Measurements from ENCODE around the gene RNF157.
A peak's percentile ranks its signal among the peaks of the same experiment; 100 is the strongest.
"Not testable (repeated sequence)": the region's sequence is repeated elsewhere in the genome, so short reads cannot be mapped to it uniquely, and the experiment has no call there.

Gene RNF157

GRCh38 chr17:76236603-76237002 lies 3.7 kb downstream of the RNF157 start:
- no peak for DNase-seq

DNA sequence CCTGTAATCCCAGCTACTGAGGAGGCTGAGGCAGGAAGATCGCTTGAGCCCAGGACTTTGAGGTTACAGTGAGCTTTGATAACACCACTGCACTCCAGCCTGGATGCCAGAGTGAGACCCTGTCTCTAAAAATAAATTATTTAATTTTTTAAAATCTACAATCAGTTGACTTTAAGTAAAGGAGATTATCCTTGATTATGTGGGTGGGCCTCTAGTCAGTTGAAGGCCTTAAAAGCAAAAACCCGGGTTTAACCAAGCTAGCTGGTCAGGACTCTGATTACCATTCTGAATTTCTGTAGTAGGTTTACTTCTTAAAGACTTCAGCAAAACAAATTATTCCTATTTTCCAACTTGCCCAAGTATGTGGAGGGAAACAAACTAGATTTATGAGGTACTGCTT lies 4.4 kb downstream of the RNF157 start:
- no peak for DNase-seq

- DNase-seq = no peak
Observed at GRCh38 chr17:76234354-76234679, 6.0 kb downstream of the RNF157 start.

GRCh38 chr17:76233588-76234353 lies 6.5 kb downstream of the RNF157 start:
- DNase-seq = no peak

DNA sequence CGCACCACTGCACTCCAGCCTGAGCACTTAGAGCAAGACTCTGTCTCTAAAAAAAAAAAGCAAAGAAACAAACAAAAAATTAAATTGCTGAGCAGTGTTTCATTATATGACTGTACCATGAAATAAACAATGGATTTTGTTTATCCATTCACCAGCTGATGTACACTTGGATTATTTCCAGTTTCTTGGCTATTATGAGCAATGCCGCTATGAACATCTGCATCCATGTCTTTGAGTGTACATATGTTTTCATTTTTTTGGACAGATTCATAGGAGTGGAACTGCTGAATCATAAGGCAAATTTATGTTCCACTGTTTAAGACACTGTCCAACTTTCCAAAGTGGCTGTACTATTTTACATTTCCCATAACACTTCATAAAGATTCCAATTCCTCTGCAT lies 8.0 kb downstream of the RNF157 start:
- no peak for DNase-seq

GRCh38 chr17:76226749-76227148 lies 13.5 kb downstream of the RNF157 start:
- DNase-seq = not testable (repeated sequence)

GRCh38 chr17:76225373-76226086 lies 14.8 kb downstream of the RNF157 start:
- DNase-seq = not testable (repeated sequence)

GRCh38 chr17:76223802-76224201 lies 16.5 kb downstream of the RNF157 start:
- no peak for DNase-seq

DNA sequence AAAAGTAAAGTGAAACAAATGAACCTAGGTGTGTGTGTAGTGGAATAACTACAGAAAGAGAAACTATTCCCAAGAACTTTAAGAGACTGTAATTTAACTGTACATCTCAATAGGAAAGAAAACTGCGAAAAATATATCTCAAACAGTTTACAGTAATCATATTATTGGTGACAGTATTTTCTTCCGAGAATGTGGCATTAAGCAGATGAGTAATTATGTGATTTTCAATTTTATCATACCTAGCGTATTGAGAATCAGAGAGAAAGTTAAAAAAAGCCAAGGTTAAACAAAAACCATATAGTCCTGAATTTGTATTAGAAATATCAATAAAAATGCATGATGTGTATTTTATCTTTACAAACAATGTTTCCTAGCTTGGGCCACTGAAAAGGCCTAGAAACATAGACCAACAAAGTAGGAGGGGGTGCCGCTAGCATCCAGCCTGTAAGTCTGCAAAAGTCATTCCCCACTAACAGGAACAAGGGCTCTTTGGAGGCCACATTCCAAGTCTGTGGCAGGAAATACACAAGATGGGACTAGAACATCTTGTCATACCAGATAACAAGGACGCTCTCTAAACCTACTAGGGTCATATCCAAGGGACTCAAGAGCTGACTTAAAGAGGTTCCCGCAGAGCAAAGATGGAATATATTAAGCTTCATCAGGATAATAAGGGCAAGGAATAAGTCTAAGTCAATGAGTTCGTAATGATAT lies 20.5 kb downstream of the RNF157 start:
- no peak for DNase-seq

DNA sequence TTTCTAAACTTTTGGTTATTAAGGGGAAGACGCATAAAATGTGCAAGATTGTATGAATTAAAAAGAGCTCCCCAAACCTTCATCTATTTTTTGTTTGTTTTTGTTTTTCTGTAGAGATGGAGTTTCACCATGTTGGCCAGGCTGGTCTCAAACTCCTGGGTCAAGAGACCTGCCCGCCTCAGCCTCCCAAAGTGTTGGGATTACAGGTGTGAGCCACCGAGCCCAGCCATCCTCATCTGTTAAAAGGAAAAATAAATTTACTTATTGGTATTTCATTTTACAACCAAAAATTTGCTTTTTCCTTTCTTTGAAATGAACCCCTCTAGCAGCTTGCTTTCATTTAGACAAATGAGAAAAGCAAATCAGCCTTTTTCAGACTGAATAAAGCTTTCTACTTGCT lies 23.2 kb downstream of the RNF157 start:
- DNase-seq = no peak

DNA sequence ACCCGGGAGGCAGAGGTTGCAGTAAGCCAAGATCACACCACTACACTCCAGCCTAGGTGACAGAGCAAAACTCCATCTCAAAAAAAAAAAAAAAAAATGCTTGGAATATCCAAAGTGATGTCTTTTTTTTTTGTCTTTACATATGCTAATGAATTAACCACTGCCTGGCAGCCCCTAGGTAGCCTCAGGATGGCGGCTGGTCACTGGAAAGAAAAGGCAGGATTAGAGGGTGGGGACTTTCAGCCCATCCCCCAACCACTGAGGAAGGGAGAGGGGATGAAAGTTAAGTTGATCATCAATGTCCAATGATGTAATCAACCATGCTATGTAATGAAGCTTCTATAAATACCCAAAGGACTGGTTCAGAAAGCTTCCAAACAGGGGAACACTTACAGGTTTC lies 26.8 kb downstream of the RNF157 start:
- no peak for DNase-seq

GRCh38 chr17:76208120-76208519 lies 32.2 kb downstream of the RNF157 start:
- no peak for DNase-seq

DNA sequence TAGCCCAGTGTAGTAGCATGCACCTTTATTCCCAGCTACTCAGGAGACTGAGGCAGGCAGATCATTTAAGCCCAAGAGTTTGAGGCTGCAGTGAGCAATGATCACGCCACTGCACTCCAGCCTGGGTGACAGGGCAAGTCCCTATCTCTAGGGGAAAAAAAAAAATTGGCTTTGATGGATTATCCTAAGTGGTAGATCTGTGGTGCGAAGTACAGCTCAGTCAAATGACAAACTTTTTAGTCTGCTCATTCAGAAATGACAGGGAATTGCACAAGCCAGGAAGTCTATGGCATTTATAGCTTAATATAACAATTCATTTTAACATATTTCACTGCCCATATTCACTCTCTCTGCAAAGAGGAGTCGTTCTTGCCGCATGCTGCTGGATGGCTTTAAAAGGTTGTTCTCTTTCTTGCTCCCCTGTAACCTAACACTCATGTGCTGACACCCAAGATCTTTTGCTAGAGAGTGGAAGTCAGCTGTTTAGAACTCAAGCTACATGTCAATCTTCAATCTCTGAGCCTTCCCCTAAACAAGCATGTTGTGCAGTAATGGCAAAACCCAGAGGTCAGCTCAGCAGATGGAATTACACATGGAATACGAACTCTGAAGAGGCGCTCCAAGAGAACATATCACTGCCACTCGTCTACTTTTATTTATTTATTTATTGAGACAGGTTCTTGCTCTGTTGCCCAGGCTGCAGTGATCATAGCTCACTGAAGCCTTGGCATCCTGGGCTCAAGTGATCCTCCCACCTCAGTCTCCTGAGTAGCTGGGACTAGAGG lies 32.8 kb downstream of the RNF157 start:
- DNase-seq = no peak

- DNase-seq = not testable (repeated sequence)
Observed at GRCh38 chr17:76205542-76206144, 34.6 kb downstream of the RNF157 start.

DNA sequence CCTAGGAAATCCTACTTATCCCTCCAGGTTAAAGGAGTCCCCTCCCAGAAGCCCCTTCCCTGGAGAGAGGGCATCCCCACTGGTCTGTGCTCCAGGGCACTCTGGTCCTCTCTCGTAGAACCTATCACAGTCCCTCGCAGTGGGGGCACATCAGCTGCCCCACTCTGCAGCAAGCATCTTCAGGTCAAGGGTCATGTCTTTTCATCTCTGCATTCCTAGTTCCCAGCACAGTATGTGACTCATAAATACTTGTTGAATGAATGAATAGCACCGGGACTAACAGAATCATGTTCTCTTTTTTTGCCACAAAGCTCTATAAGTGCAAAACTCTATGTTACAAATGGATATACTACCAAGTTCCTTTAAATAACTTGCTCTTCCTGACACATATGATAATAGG lies 36.0 kb downstream of the RNF157 start:
- no peak for DNase-seq

DNA sequence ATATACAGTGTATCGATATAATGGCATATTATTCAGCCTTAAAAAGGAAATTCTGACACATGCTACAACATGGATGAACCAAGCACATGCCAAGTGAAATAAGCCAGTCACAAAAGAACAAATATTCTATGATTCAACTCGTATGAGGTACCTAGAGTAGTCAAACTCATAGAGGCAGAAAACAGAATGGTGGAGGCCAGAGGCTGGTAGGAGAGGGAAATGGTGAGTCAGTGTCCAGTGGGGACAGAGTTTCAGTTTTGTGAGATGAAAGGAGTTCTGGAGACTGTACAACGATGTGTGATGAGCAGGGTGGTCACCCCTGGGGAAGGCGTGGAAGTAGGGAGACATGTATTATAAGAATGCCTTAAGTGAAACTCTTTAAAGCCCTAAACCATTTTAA lies 39.9 kb downstream of the RNF157 start:
- no peak for DNase-seq

- no peak for DNase-seq
Observed at GRCh38 chr17:76199469-76199868, 40.8 kb downstream of the RNF157 start.

- no peak for DNase-seq
Observed at GRCh38 chr17:76198702-76199101, 41.6 kb downstream of the RNF157 start.

DNA sequence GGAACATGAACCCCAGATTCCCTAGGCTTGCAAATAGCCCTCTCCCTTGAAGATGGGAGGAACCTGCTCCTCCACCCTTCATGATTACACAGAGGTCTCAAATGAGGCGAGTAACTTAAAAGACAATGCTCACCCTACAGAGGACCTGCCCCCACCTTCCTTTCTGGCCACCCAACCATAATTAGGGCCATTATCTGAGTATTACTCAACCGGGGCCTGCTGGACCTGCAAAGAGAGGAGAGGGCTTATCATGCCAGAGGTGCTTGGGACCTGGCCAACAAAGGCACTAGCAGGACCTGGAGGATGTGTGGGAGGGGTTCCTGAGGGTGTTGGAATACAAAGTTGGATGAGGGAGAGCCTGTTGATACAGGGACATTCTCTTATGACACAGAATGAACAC lies 42.4 kb downstream of the RNF157 start:
- DNase-seq = no peak

- DNase-seq = peak in 2 of 56 donors; percentile 2 to 33
Observed at GRCh38 chr17:76196675-76197074, 43.6 kb downstream of the RNF157 start.
